GM23248 (cell line): ENCODE data around the gene TMEM51.

ENCODE experiments used
- EZH2 ChIP-seq: fragments of 200-600 bp; sonication (generic); IDR thresholded peaks from 2 replicates; pipeline ENCODE4 v1.6.1; 2018; ENCODE audit warnings: antibody characterized with exemption, mild to moderate bottlenecking; ENCODE audit not compliant: insufficient read depth, poor library complexity, severe bottlenecking
- EZH2phosphoT487 ChIP-seq: fragments of 200-600 bp; sonication (generic); IDR thresholded peaks from 2 replicates; pipeline ENCODE4 v1.6.1; 2018; ENCODE audit warnings: antibody characterized with exemption, moderate library complexity, mild to moderate bottlenecking, low read depth; ENCODE audit not compliant: insufficient read depth

GRCh38 chr1:15107911-15108310 lies 45.6 kb upstream of the TMEM51 start:
- TF ChIP-seq EZH2phosphoT487 (no peak), EZH2 (no peak)
